Endothelial cell (in vitro differentiated cells): ENCODE measurements around the gene TMEM132D. TPM values are rescaled to one million over a fixed set of nuclear protein-coding genes. Genes with fewer than 3 reads are reported as not detected.

Experiments used
- DNase-seq: peaks from one replicate; pipeline ENCODE4 v3.0.0; 2021; ENCODE audit warnings: low spot score
- H3K27ac Mint-ChIP-seq: one replicate; pipeline ENCODE4 v1.8.0; 2021; ENCODE audit warnings: mixed read lengths, inconsistent platforms; ENCODE audit not compliant: unreplicated experiment
- H3K27me3 Mint-ChIP-seq: one replicate; pipeline ENCODE4 v1.8.0; 2021; ENCODE audit warnings: mild to moderate bottlenecking, moderate library complexity, mixed read lengths, inconsistent platforms; ENCODE audit not compliant: unreplicated experiment
- H3K36me3 Mint-ChIP-seq: one replicate; pipeline ENCODE4 v1.8.0; 2021; ENCODE audit warnings: mild to moderate bottlenecking, low read depth, mixed read lengths, inconsistent platforms; ENCODE audit not compliant: unreplicated experiment
- H3K4me1 Mint-ChIP-seq: one replicate; pipeline ENCODE4 v1.8.0; 2021; ENCODE audit warnings: mild to moderate bottlenecking, mixed read lengths, inconsistent platforms; ENCODE audit not compliant: unreplicated experiment
- H3K4me3 Mint-ChIP-seq: one replicate; pipeline ENCODE4 v1.8.0; 2021; ENCODE audit warnings: mild to moderate bottlenecking, mixed read lengths, inconsistent platforms; ENCODE audit not compliant: unreplicated experiment
- H3K9me3 Mint-ChIP-seq: one replicate; pipeline ENCODE4 v1.8.0; 2021; ENCODE audit warnings: mixed read lengths, inconsistent platforms; ENCODE audit not compliant: unreplicated experiment
- total RNA-seq: library from RNA; stranded (reverse); fragmentation: NEBNext Ultra II Directional; extraction: Animal tissue kit (Norgen Biotek cat#: 25700); gene quantifications from one replicate; pipeline ENCODE4 v1.2.1, GENCODE V29; 2021; ENCODE audit not compliant: unreplicated experiment
- TF ChIP-seq, protein P1 (sequence below): fragments of 200-600 bp; sonication (generic); IDR thresholded peaks from one replicate; pipeline ENCODE4 v1.5.0; 2021; ENCODE audit warnings: antibody characterized with exemption; ENCODE audit not compliant: unreplicated experiment

Gene TMEM132D
- total RNA-seq, 1 donor from 2014 or later: not detected

DNA sequence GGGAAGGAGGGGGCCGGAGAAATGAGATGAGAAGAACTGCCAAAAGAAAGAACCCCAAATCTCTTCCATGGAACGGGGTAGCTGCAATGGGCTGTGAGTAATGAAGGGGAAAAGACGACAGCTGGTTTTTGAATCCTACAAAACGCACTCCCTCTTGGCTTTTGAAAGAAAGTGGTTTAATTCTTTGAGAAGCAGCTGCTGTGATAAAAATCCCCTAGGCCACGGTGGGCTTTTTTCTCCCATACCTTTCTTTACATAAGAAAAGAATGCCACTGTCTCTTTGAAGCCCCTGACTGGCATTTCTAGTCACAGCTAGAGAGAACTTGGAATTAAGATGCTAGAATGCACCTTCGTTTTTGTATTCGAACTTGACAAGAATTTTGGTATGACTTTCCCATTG is 564.5 kb downstream of the TMEM132D start:
- Mint-ChIP-seq H3K4me1 (no peaks in the 10 kb centered on the region), H3K36me3 (peaks cover 3% of the 10 kb centered on the region), H3K27ac (no peak overlapping the region), H3K9me3 (peaks cover 16% of the 10 kb centered on the region), H3K27me3 (no peaks in the 10 kb centered on the region), H3K4me3 (no peak overlapping the region)
- TF ChIP-seq, protein P1, sequence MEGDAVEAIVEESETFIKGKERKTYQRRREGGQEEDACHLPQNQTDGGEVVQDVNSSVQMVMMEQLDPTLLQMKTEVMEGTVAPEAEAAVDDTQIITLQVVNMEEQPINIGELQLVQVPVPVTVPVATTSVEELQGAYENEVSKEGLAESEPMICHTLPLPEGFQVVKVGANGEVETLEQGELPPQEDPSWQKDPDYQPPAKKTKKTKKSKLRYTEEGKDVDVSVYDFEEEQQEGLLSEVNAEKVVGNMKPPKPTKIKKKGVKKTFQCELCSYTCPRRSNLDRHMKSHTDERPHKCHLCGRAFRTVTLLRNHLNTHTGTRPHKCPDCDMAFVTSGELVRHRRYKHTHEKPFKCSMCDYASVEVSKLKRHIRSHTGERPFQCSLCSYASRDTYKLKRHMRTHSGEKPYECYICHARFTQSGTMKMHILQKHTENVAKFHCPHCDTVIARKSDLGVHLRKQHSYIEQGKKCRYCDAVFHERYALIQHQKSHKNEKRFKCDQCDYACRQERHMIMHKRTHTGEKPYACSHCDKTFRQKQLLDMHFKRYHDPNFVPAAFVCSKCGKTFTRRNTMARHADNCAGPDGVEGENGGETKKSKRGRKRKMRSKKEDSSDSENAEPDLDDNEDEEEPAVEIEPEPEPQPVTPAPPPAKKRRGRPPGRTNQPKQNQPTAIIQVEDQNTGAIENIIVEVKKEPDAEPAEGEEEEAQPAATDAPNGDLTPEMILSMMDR: no peak
- no peak for DNase-seq

DNA sequence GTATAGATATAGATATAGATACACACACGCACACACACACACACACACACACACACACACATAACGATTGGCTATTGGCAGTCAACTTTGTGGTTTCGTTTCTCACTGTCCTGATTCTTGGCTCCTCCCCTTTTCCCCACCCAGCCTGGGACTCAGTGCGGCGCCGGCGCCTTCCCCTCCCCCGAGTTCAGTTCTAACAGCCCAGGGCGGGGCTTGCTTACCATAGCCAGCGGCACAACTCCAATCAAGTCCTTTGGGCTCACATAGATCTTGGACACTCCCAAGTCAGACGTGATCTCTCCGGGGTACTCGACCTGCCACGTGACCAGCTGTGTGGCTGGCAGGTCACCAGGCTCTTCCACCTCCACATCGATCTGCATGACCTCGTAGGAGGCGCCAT is 566.4 kb downstream of the TMEM132D start:
- Mint-ChIP-seq H3K4me3 (no peak overlapping the region), H3K36me3 (peaks cover 3% of the 10 kb centered on the region), H3K4me1 (no peaks in the 10 kb centered on the region), H3K9me3 (peaks cover 20% of the 10 kb centered on the region), H3K27ac (no peak overlapping the region), H3K27me3 (no peaks in the 10 kb centered on the region)
- DNase-seq: no peak
- TF ChIP-seq, protein P1: no peak

DNA sequence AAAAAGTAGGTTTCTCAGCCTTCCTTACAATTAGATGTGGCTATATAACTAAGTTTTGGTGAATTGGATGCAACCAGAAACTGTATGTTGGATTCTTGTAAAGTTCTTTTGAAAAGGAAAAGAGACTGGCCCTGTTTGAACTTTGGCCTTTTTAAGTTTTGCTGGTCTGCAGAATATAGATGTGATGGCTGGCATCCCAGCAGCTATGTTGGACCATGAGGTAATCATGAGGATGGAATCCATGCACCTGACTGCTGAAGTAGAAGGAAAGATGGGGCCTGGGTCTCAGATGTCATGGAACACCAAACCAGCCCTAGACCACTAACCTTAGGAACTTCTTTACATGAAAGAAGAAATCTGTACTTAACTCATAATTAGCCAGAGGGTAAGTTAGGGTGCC is 568.1 kb downstream of the TMEM132D start:
- Mint-ChIP-seq H3K27me3 (no peaks in the 10 kb centered on the region), H3K9me3 (peaks cover 21% of the 10 kb centered on the region), H3K36me3 (peaks cover 3% of the 10 kb centered on the region), H3K27ac (no peak overlapping the region), H3K4me1 (no peaks in the 10 kb centered on the region), H3K4me3 (no peak overlapping the region)
- TF ChIP-seq, protein P1: no peak
- no peak for DNase-seq

DNA sequence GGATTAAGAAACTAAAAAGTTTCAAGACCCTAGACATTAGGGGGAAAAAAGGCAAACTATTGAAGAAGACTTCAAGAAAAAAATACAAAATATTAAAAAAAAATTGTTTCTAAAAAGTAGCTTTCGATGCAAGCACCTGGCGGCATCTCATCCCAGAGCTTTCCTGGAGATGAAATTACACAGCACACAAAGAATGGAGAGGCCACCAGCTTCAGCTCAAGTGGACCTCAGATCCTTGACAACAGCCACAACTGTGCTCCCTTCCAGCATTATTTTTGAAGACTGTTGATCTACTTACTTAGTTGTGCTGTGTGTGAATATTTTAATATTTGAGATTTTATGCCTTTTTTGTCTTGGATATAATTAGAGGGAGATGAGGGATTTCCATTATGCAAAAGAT is 571.5 kb downstream of the TMEM132D start:
- Mint-ChIP-seq H3K36me3 (no peaks in the 10 kb centered on the region), H3K4me3 (no peak overlapping the region), H3K27me3 (peaks cover 3% of the 10 kb centered on the region), H3K9me3 (peaks cover 12% of the 10 kb centered on the region), H3K27ac (no peak overlapping the region), H3K4me1 (no peaks in the 10 kb centered on the region)
- TF ChIP-seq, protein P1: no peak
- no peak for DNase-seq

DNA sequence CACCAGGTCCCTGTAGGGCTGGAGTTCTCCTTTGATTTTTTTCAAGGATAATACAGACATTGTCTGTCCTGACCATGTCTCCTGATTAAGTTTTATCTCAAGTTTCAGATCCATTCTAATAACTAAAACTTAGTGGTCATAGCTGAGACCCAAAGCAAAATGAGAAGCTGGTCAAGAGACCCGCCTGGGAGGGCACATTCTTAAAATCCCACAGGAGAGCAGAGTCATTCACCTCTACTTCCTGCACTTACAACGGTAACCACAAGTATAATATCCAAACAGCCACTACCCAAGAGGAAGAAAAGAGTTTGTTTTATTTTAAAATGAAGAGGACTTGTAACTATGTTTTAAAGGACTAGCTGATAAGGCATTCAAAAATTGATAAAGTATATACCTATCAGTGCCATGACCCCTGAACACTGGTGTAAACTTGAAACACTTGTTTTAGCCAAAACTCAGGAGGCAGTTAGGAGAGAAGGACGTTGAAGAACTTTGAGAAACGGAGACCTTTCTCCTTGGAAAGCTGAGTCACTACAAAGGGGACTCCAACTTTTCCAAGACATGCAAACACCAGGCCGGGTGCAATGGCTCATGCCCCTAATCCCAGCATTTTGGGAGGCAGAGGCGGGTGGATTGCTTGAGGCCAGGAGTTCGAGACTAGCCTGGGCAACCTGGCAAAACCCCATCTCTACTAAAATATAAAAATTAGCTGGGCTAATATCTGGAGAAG is 572.3 kb downstream of the TMEM132D start:
- no peaks in the 10 kb centered on the region for H3K36me3 Mint-ChIP-seq
- peaks cover 3% of the 10 kb centered on the region for H3K27me3 Mint-ChIP-seq
- TF ChIP-seq, protein P1: no peak
- H3K4me3 Mint-ChIP-seq: no peak overlapping the region
- H3K27ac Mint-ChIP-seq: no peak overlapping the region
- peaks cover 12% of the 10 kb centered on the region for H3K9me3 Mint-ChIP-seq
- H3K4me1 Mint-ChIP-seq: no peaks in the 10 kb centered on the region
- no peak for DNase-seq
